HepG2 (cell line): ENCODE measurements around the gene HOXD8. TPM values are rescaled to one million over a fixed set of nuclear protein-coding genes. Genes with fewer than 3 reads are reported as not detected.

ENCODE experiments used
- ATAD3A ChIP-seq: sonication (generic); formaldehyde crosslinking; IDR thresholded peaks from 2 replicates; pipeline ENCODE4 v1.4.0; 2020; ENCODE audit warnings: missing genetic modification reagents
- FOXP1 ChIP-seq, 2 experiments: fragments of 450-650 bp in 1 of 2; IDR thresholded peaks; 2 replicates each; pipeline ENCODE4 v1.6.1; 2017 to 2018; ENCODE audit warnings: antibody characterized with exemption in 1 of 2
- IKZF4 ChIP-seq: sonication (generic); formaldehyde crosslinking; IDR thresholded peaks from 2 replicates; pipeline ENCODE4 v1.5.1; 2020; ENCODE audit warnings: borderline replicate concordance, mild to moderate bottlenecking, low read depth, missing genetic modification reagents; ENCODE audit errors: not compliant biosample characterization
- MYPOP ChIP-seq: sonication (generic); formaldehyde crosslinking; IDR thresholded peaks from 2 replicates; pipeline ENCODE4 v1.8.1; 2023; ENCODE audit warnings: mild to moderate bottlenecking, moderate library complexity, missing genetic modification reagents
- NR2F2 ChIP-seq: IDR thresholded peaks from 2 replicates; pipeline ENCODE4 v1.6.1; 2012; ENCODE audit warnings: low read depth, inconsistent platforms, borderline replicate concordance
- PBX3 ChIP-seq: sonication (generic); formaldehyde crosslinking; IDR thresholded peaks from 2 replicates; pipeline ENCODE4 v1.8.1; 2023; ENCODE audit warnings: missing genetic modification reagents, inconsistent platforms, borderline replicate concordance
- RNF219 ChIP-seq: sonication (generic); formaldehyde crosslinking; IDR thresholded peaks from 2 replicates; pipeline ENCODE4 v1.5.0; 2020; ENCODE audit warnings: mild to moderate bottlenecking, missing genetic modification reagents
- SMARCC2 ChIP-seq: fragments of 450-650 bp; IDR thresholded peaks from 2 replicates; pipeline ENCODE4 v1.6.1; 2017; ENCODE audit warnings: antibody characterized with exemption, mild to moderate bottlenecking
- TBX3 ChIP-seq: fragments of 450-650 bp; IDR thresholded peaks from 2 replicates; pipeline ENCODE4 v1.6.1; 2017; ENCODE audit warnings: antibody characterized with exemption, mild to moderate bottlenecking, inconsistent platforms, borderline replicate concordance
- USF2 ChIP-seq, 2 experiments: sonication (generic) in 1 of 2; formaldehyde crosslinking in 1 of 2; IDR thresholded peaks; 2 replicates each; pipeline versions ENCODE4 v1.5.1 to v1.6.1; 2011 to 2020; ENCODE audit warnings: borderline replicate concordance in 1 of 2, low read depth in 1 of 2, low read length in 1 of 2, mild to moderate bottlenecking in 1 of 2, missing genetic modification reagents in 1 of 2, moderate library complexity in 1 of 2
- ZFP36L2 ChIP-seq: sonication (generic); formaldehyde crosslinking; IDR thresholded peaks from 2 replicates; pipeline ENCODE4 v1.4.0; 2020; ENCODE audit warnings: missing genetic modification reagents
- ZNF230 ChIP-seq: sonication (generic); formaldehyde crosslinking; IDR thresholded peaks from 2 replicates; pipeline ENCODE4 v1.4.0; 2020; ENCODE audit warnings: mild to moderate bottlenecking, missing genetic modification reagents
- ZNF34 ChIP-seq: sonication (generic); formaldehyde crosslinking; IDR thresholded peaks from 2 replicates; pipeline ENCODE4 v1.4.0; 2020; ENCODE audit warnings: mild to moderate bottlenecking, missing genetic modification reagents, borderline replicate concordance
- ZNF747 ChIP-seq: sonication (generic); formaldehyde crosslinking; IDR thresholded peaks from 2 replicates; pipeline ENCODE4 v1.8.1; 2023; ENCODE audit warnings: missing genetic modification reagents, mild to moderate bottlenecking, borderline replicate concordance
- ZNF75D ChIP-seq: sonication (generic); formaldehyde crosslinking; IDR thresholded peaks from 2 replicates; pipeline ENCODE4 v1.8.1; 2023; ENCODE audit warnings: missing genetic modification reagents, mild to moderate bottlenecking, borderline replicate concordance
- ZNF768 ChIP-seq: sonication (generic); formaldehyde crosslinking; IDR thresholded peaks from 2 replicates; pipeline ENCODE4 v1.4.0; 2020; ENCODE audit warnings: missing genetic modification reagents
- ZNF788 ChIP-seq: sonication (generic); formaldehyde crosslinking; IDR thresholded peaks from 2 replicates; pipeline ENCODE4 v1.5.0; 2020; ENCODE audit warnings: mild to moderate bottlenecking, missing genetic modification reagents, borderline replicate concordance
- polyA plus RNA-seq, 8 experiments: library from polyadenylated mRNA; depleted of rRNA in 3 of 8; stranded (reverse) in 7 of 8; unstranded in 1 of 8; fragments of >200 nt; fragmentation: Illumina TruSeq in 4 of 8; extraction: Trizol in 4 of 8; gene quantifications; 2 replicates each; pipeline versions ENCODE4 v1.2.1 to v1.2.3, GENCODE V29; 2011 to 2016; ENCODE audit warnings: low read depth in 4 of 8, missing spikeins in 1 of 8, mixed read lengths in 1 of 8; ENCODE audit not compliant: insufficient read depth in 1 of 8
- total RNA-seq, 5 experiments: library from RNA; depleted of rRNA; stranded (reverse); fragments of >200 nt; fragmentation: Illumina TruSeq; extraction: Trizol; gene quantifications; 2 replicates each; pipeline ENCODE4 v1.2.3, GENCODE V29; 2016; ENCODE audit warnings: low read depth in 1 of 5
- TF ChIP-seq, protein P1 (sequence below): sonication (generic); formaldehyde crosslinking; IDR thresholded peaks from 2 replicates; pipeline ENCODE4 v1.4.0; 2020; ENCODE audit warnings: mild to moderate bottlenecking, missing genetic modification reagents

Gene HOXD8
- total and polyA plus RNA-seq, 2 of the 13 experiments (the other 11 are each of a cell fraction or from before 2014, with no cell fraction given): not detected

- TF ChIP-seq RNF219 (CRISPR knock-in tag) (no peak), ZNF768 (CRISPR knock-in tag) (peak; percentile 74; the same call in 1 of the 2 replicates), MYPOP (peak; percentile 65; the same call in 1 of the 2 replicates), ZFP36L2 (no peak), ZNF34 (CRISPR knock-in tag) (0 out of 2 replicates have a peak, but pooled peaks have one; percentile 33), ZNF788 (CRISPR knock-in tag) (peak; percentile 84; the same call in 1 of the 2 replicates), PBX3 (no peak), IKZF4 (peak; percentile 96), NR2F2 (no peak), SMARCC2 (no peak), ZNF75D (CRISPR knock-in tag) (no peak), ATAD3A (CRISPR knock-in tag) (no peak), USF2 (IDR thresholded peaks at IDR 0.05; ENCODE audit: low read depth, low read length) (no peak), USF2 (CRISPR knock-in tag; IDR thresholded peaks at IDR 0.05; ENCODE audit: borderline replicate concordance) (no peak; the same call in 1 of the 2 replicates), TBX3 (no peak), FOXP1 (IDR thresholded peaks at IDR 0.05) (no peak), FOXP1 (CRISPR knock-in tag; IDR thresholded peaks at IDR 0.05) (no peak), ZNF747 (CRISPR knock-in tag) (peak; percentile 85; the same call in 1 of the 2 replicates), ZNF230 (peak; percentile 71)
- TF ChIP-seq, protein P1, sequence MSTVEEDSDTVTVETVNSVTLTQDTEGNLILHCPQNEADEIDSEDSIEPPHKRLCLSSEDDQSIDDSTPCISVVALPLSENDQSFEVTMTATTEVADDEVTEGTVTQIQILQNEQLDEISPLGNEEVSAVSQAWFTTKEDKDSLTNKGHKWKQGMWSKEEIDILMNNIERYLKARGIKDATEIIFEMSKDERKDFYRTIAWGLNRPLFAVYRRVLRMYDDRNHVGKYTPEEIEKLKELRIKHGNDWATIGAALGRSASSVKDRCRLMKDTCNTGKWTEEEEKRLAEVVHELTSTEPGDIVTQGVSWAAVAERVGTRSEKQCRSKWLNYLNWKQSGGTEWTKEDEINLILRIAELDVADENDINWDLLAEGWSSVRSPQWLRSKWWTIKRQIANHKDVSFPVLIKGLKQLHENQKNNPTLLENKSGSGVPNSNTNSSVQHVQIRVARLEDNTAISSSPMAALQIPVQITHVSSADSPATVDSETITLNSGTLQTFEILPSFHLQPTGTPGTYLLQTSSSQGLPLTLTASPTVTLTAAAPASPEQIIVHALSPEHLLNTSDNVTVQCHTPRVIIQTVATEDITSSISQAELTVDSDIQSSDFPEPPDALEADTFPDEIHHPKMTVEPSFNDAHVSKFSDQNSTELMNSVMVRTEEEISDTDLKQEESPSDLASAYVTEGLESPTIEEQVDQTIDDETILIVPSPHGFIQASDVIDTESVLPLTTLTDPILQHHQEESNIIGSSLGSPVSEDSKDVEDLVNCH (CRISPR knock-in tag): no peak
Observed at GRCh38 chr2:176140513-176141317, 11.2 kb downstream of the HOXD8 start (continued).
